Gastroesophageal sphincter (tissue), 3 donors: ENCODE data around the gene CAPS.

Experiments used
- CTCF ChIP-seq, 4 experiments: fragments of 200-600 bp in 2 of 4; fragments of 450-650 bp in 2 of 4; sonication (generic) in 1 of 4; IDR thresholded peaks; one replicate each; pipeline ENCODE4 v1.5.1; 2017 to 2019; ENCODE audit warnings: antibody characterized with exemption in 4 of 4, mild to moderate bottlenecking in 2 of 4, moderate library complexity in 2 of 4
- EP300 ChIP-seq: sonication (generic); formaldehyde crosslinking; IDR thresholded peaks from one replicate; pipeline ENCODE4 v1.6.1; 2017; ENCODE audit warnings: antibody characterized with exemption, mild to moderate bottlenecking
- POLR2A ChIP-seq, 2 donors: fragments of 450-650 bp; IDR thresholded peaks; one replicate each; pipeline ENCODE4 v1.6.1; 2017; ENCODE audit warnings: antibody characterized with exemption in 2 of 2, mild to moderate bottlenecking in 2 of 2, moderate library complexity in 1 of 2

- TF ChIP-seq POLR2A (IDR thresholded peaks at IDR 0.05) = no peak
- no peak for TF ChIP-seq EP300
- no peak for TF ChIP-seq CTCF (IDR thresholded peaks at IDR 0.05)
Measured at GRCh38 chr19:5931251-5931650, 17.2 kb downstream of the CAPS start.
